HCT116 (cell line): Measurements from ENCODE around the gene APBB2.

Experiments used
- CEBPB ChIP-seq: IDR thresholded peaks from 2 replicates; pipeline ENCODE4 v1.6.1; 2012; ENCODE audit warnings: low read depth
- ELF1 ChIP-seq: IDR thresholded peaks from 2 replicates; pipeline ENCODE4 v1.6.1; 2012; ENCODE audit warnings: low read depth, borderline replicate concordance
- EZH2 ChIP-seq: fragments of 200-600 bp; sonication (generic); IDR thresholded peaks from 2 replicates; pipeline ENCODE4 v1.6.1; 2017; ENCODE audit warnings: antibody characterized with exemption, mixed run types
- EZH2phosphoT487 ChIP-seq: fragments of 200-600 bp; IDR thresholded peaks from 2 replicates; pipeline ENCODE4 v1.6.1; 2018; ENCODE audit warnings: antibody characterized with exemption, borderline replicate concordance
- FOSL1 ChIP-seq: IDR thresholded peaks from 2 replicates; pipeline ENCODE4 v1.6.1; 2012; ENCODE audit warnings: low read depth
- MAX ChIP-seq: IDR thresholded peaks from 2 replicates; pipeline ENCODE4 v1.6.1; 2012
- POLR2A ChIP-seq: IDR thresholded peaks from 2 replicates; pipeline ENCODE4 v1.7.0; 2011; ENCODE audit warnings: borderline replicate concordance; ENCODE audit not compliant: insufficient read depth, insufficient read length; ENCODE audit errors: extremely low read depth
- POLR2AphosphoS5 ChIP-seq: IDR thresholded peaks from 2 replicates; pipeline ENCODE4 v1.6.1; 2011; ENCODE audit warnings: mild to moderate bottlenecking, low read depth, low read length, moderate library complexity
- RAD21 ChIP-seq: IDR thresholded peaks from 2 replicates; pipeline ENCODE4 v1.6.1; 2012; ENCODE audit warnings: low read depth, mild to moderate bottlenecking
- SP1 ChIP-seq: IDR thresholded peaks from 2 replicates; pipeline ENCODE4 v1.6.1; 2012; ENCODE audit warnings: low read depth
- TCF7L2 ChIP-seq: IDR thresholded peaks from 2 replicates; pipeline ENCODE4 v1.7.0; 2011; ENCODE audit warnings: borderline replicate concordance, inconsistent platforms; ENCODE audit not compliant: insufficient read depth, insufficient read length; ENCODE audit errors: extremely low read depth
- TF ChIP-seq, protein P1 (sequence below), 3 experiments: fragments of 200-600 bp in 1 of 3; sonication (generic) in 1 of 3; IDR thresholded peaks in 2 of 3; conservative IDR thresholded peaks in 1 of 3; 2 replicates each; pipeline ENCODE4 v1.5.1; 2012 to 2017; ENCODE audit warnings: low read depth in 2 of 3, low read length in 2 of 3, antibody characterized with exemption in 1 of 3, borderline replicate concordance in 1 of 3, control low read depth in 1 of 3, mild to moderate bottlenecking in 1 of 3, mixed read lengths in 1 of 3, mixed run types in 1 of 3, moderate library complexity in 1 of 3; ENCODE audit not compliant: insufficient read depth in 1 of 3
- TF ChIP-seq, protein P2 (sequence below): IDR thresholded peaks from 2 replicates; pipeline ENCODE4 v1.6.1; 2012; ENCODE audit warnings: low read depth

GRCh38 chr4:40984051-40984450 lies 230.3 kb downstream of the APBB2 start:
- TF ChIP-seq EZH2phosphoT487: no peak
- TF ChIP-seq SP1: no peak
- TF ChIP-seq, protein P1, sequence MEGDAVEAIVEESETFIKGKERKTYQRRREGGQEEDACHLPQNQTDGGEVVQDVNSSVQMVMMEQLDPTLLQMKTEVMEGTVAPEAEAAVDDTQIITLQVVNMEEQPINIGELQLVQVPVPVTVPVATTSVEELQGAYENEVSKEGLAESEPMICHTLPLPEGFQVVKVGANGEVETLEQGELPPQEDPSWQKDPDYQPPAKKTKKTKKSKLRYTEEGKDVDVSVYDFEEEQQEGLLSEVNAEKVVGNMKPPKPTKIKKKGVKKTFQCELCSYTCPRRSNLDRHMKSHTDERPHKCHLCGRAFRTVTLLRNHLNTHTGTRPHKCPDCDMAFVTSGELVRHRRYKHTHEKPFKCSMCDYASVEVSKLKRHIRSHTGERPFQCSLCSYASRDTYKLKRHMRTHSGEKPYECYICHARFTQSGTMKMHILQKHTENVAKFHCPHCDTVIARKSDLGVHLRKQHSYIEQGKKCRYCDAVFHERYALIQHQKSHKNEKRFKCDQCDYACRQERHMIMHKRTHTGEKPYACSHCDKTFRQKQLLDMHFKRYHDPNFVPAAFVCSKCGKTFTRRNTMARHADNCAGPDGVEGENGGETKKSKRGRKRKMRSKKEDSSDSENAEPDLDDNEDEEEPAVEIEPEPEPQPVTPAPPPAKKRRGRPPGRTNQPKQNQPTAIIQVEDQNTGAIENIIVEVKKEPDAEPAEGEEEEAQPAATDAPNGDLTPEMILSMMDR (IDR thresholded peaks at IDR 0.05 in 2 of 3, conservative IDR thresholded peaks at IDR 0.05 in 1 of 3; ENCODE audit: borderline replicate concordance in 1 of 3, insufficient read depth in 1 of 3, low read depth in 2 of 3, low read length in 2 of 3): no peak
- no peak for TF ChIP-seq POLR2AphosphoS5
- TF ChIP-seq MAX: no peak
- TF ChIP-seq EZH2: no peak
- TF ChIP-seq CEBPB: no peak
- no peak for TF ChIP-seq POLR2A
- TF ChIP-seq TCF7L2: no peak
- no peak for TF ChIP-seq FOSL1
- TF ChIP-seq, protein P2, sequence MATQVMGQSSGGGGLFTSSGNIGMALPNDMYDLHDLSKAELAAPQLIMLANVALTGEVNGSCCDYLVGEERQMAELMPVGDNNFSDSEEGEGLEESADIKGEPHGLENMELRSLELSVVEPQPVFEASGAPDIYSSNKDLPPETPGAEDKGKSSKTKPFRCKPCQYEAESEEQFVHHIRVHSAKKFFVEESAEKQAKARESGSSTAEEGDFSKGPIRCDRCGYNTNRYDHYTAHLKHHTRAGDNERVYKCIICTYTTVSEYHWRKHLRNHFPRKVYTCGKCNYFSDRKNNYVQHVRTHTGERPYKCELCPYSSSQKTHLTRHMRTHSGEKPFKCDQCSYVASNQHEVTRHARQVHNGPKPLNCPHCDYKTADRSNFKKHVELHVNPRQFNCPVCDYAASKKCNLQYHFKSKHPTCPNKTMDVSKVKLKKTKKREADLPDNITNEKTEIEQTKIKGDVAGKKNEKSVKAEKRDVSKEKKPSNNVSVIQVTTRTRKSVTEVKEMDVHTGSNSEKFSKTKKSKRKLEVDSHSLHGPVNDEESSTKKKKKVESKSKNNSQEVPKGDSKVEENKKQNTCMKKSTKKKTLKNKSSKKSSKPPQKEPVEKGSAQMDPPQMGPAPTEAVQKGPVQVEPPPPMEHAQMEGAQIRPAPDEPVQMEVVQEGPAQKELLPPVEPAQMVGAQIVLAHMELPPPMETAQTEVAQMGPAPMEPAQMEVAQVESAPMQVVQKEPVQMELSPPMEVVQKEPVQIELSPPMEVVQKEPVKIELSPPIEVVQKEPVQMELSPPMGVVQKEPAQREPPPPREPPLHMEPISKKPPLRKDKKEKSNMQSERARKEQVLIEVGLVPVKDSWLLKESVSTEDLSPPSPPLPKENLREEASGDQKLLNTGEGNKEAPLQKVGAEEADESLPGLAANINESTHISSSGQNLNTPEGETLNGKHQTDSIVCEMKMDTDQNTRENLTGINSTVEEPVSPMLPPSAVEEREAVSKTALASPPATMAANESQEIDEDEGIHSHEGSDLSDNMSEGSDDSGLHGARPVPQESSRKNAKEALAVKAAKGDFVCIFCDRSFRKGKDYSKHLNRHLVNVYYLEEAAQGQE: no peak
- TF ChIP-seq RAD21: no peak
- TF ChIP-seq ELF1: no peak
